GDM1 (cell line): ENCODE results near the gene VWA7.

Source experiments
- DNase-seq: peaks from one replicate; lab custom pipeline; 2025; lab: John Stamatoyannopoulos, UW

The VWA7 gene

DNA sequence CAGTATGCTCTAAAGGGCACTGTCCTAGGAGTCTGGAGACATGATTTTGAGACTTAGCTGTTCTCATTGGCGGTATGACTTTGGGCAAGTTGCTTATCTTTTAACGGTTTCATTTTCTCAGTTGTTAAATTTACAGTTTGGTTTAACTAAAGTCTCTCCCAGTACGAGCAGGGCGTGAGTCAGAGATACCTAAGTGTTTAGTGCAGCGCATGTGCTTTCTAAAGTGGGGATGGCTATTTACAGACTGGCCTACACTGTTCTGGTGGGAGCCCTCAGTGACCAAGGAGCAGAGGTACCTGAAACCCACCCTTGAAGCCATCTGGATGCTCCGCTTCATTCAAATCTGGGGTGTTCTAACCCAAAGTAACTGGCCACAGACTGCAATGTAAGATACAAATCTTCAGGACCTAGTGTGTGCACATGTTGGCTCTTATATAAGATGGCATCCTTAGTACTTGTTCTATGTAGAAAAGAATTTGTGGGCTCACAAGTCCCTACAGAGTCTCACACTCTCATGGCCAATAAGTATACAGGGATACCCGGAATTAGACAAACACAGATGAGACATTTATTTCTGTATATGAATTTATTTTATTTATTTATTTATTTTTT lies 26.6 kb downstream of the VWA7 start:
- no peak for DNase-seq

DNA sequence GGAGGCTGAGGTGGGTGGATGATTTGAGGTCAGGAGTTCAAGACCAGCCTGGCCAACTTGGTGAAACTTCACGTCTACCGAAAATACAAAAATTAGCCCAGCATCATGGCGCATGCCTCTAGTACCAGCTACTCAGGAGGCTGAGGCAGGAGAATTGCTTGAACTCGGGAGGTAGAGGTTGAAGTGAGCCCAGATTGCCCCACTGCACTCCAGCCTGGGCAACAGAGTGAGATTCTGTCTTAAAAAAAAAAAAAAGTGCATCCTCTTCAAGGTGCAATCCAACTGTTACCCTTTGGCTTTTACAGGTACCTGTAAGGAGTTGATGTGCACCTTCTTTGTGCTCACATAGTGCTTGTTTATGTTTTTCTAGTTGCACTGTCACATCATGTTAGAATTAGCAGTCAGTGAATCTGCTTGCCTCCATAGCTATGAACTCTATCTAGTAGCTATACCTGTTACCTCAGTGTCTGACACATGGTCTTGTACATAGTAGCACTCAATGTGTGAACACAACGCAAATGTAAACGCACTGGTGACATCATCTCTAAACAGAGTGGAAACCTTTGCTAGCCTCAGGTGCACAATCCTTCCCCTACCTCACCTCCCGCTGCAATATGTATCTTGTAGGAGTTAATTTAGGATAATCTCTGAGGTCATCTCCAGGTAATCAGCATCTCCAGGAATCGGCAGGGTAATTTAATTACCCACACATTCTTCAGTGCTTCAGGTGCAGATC lies 27.7 kb downstream of the VWA7 start:
- DNase-seq = no peak

GRCh38 chr6:31744422-31744821 lies 32.7 kb downstream of the VWA7 start:
- no peak for DNase-seq

GRCh38 chr6:31742894-31743293 lies 34.2 kb downstream of the VWA7 start:
- no peak for DNase-seq

- DNase-seq = no peak
Measured at GRCh38 chr6:31741815-31742214, 35.3 kb downstream of the VWA7 start.

DNA sequence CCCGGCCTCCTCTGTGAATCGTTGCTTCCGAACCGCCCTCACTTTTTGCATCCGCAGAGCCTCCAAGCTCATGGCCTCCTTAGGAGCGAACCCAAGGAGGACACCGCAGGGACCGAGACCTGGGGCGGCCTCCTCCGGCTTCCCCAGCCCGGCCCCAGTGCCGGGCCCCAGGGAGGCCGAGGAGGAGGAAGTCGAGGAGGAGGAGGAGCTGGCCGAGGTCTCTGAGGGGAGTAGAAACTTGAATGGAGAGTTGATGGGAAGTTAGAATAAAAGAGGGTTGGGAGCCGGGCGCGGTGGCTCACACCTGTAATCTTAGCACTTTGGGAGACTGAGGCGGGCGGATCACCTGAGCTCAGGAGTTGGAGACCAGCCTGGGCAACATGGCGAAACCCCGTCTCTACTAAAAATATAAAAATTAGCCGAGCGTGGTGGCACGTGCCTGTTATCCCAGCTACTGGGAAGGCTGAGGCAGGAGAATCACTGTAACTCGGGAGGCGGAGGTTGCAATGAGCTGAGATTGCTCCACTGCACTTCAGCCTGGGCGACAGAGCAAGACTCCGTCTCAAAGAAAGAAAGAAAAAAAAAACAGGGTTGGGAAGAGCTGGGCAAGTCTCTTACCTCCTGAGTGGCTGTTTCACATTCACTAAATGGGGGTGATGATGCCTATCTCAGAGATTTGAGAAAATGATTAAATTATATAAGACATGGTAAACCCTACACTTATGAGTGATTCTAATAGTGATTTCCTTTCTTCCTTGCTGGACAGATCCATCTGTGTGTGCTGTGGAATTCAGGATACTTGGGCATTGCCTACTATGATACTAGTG lies 36.5 kb downstream of the VWA7 start:
- DNase-seq = peak; percentile 52

- DNase-seq = peak; percentile 99
Measured at GRCh38 chr6:31739639-31740396, 37.3 kb downstream of the VWA7 start, which contains the start of gene MSH5. Gene MSH5 (plus strand): TSS chr6:31740005. CDS start chr6:31740467, 462 bp downstream.

- peak; percentile 93 for DNase-seq
Measured at GRCh38 chr6:31737991-31738979, 38.8 kb downstream of the VWA7 start.

- peak; percentile 88 for DNase-seq
Measured at GRCh38 chr6:31737315-31737990, 39.7 kb downstream of the VWA7 start.

DNA sequence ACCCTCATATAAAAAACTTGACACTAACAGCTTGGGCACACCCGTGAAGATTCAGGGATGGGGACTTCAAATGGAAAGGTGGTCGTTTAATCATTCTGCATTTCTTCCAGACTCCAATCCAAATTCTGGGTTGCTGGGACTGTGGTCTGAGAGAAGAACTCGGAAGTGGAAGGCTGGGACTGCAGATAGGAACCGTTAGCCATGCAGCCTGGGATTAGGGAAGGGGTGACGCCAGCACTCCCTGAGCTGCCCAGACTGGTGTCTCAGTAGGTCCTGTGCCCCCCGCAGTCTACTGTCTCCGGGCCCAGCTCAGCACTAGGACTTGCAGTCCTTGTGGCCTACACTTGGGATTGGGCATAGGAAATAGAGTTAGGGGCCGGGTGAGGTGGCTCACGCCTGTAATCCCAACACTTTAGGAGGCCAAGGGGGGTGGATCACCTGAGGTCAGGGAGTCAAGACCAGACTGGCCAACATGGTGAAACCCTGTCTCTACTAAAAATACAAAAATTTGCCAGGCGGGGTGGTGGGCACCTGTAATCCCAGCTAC lies 40.3 kb downstream of the VWA7 start:
- no peak for DNase-seq

DNA sequence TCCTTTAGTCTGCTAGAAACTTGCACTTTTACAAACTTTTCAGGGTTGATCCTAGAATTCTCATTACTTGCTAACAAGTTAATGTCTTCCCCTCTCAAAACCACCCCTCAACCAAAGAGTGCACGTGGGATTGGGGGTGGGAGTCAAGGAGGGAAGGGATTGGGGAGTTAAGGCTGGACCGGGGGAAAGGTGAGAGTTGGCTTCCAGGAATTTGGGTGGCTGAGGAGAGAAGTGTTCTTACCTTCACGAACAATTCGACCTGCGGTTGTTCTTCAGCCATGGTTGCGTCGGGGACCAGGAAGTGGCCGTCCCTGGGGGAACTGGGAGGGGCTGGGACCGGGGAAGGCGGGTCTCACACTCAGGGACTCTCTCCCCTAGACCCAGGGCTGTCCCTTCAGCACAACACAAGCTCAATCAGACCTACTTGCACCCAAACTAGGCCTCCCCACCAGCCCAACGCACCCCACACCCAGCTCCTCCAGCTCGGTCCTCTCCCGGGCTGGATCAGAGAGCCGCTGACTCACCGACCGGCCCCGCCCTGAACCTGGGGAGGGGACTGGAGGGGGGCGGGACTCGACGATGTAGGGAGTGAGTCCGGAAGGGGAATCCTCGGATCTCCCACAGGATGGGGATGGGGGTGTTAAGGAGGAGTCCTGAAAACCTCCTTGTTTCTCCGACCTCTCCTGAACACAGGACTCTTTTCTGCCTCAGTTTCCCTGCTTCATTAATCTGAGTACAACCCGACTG lies 40.9 kb downstream of the VWA7 start, which contains the start of gene CLIC1:
CLIC1 (minus strand) TSS at position 510 of the 747 bp plus-strand sequence; CDS start at position 280, 230 bp downstream.
- DNase-seq = peak; percentile 84

- peak; percentile 72 for DNase-seq
Measured at GRCh38 chr6:31734821-31735406, 42.2 kb downstream of the VWA7 start.

DNA sequence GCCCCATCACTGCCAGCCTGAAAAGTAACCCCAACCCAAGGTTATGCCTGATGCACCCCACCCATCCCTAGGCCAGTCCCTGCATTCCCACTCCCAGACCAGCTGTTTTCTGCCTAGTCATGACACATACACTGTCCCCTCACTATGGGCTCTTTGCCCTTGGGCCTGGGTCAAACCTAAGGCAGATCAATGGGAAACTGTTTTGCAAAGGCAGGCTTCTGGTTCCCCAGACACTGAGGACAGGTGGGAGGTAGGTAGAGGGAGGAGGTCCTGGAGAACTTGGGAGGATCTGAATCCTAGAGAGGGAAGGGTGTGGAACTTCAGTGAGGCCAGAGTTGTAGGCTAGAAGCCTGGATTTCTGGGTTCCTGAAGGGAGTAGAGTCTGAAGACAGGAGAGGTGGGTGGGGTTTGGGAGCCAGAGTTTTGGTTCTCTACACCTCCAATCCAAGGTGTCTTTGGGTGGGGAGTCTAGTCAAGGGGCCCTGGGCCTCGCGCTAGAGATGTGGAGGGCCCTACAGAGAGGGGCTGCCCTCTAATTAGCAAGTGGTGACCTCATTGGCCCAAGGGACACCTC lies 42.8 kb downstream of the VWA7 start:
- DNase-seq = no peak

- no peak for DNase-seq
Measured at GRCh38 chr6:31733734-31734133, 43.4 kb downstream of the VWA7 start.

DNA sequence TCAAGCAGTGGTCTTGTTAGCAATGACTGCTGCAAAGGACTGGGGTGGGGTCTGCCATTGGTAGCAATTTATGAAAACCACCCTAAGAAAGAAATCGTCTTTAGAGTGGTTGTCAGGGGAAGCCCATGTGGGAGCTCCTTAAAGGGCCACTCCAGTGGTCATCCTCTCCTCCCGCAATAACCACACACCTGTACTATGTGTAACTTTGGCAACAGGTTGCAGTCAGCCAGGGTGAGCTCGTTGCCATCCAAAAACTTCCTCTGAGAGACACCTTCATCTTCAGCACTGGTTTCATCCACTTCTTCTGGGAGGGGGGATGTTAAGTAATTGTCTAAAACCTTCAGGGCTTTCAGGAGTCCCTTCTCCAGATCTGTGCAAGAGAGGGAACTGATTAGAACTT lies 45.1 kb downstream of the VWA7 start:
- DNase-seq = no peak

- no peak for DNase-seq
Measured at GRCh38 chr6:31730631-31731086, 46.5 kb downstream of the VWA7 start.

GRCh38 chr6:31729979-31730630 lies 47.0 kb downstream of the VWA7 start:
- peak; percentile 82 for DNase-seq
